SK-N-SH treated with all-trans-retinoic acid at 6 μM for 48 hours (cell line): ENCODE data around the gene ZBTB7C.

Experiments
- ATAC-seq: fragments of 200-7000 bp; cut with Tn5 transposase; 3 replicates; pipeline ENCODE4 v1.9.1; 2020; ENCODE audit warnings: mild to moderate bottlenecking, moderate library complexity
- ARNTL ChIP-seq: fragments of 450-650 bp; formaldehyde crosslinking; IDR thresholded peaks from 2 replicates; pipeline ENCODE4 v1.5.0; 2020; ENCODE audit warnings: low read depth, mild to moderate bottlenecking, moderate library complexity, borderline replicate concordance
- CSDC2 ChIP-seq: fragments of 250-450 bp; sonication (Bioruptor Pico); IDR thresholded peaks from 2 replicates; pipeline ENCODE4 v1.5.0; 2020; ENCODE audit warnings: mild to moderate bottlenecking, moderate library complexity
- CSRNP3 ChIP-seq: fragments of 250-450 bp; sonication (Bioruptor Pico); IDR thresholded peaks from 2 replicates; pipeline ENCODE4 v1.5.1; 2021; ENCODE audit warnings: mild to moderate bottlenecking, moderate library complexity
- ESRRG ChIP-seq: fragments of 250-450 bp; sonication (Bioruptor Pico); IDR thresholded peaks from 2 replicates; pipeline ENCODE4 v1.6.1; 2021; ENCODE audit warnings: mild to moderate bottlenecking
- ISL1 ChIP-seq: fragments of 250-450 bp; sonication (Bioruptor Pico); IDR thresholded peaks from 2 replicates; pipeline ENCODE4 v2.1.2; 2022; ENCODE audit warnings: mild to moderate bottlenecking, moderate library complexity
- OSR1 ChIP-seq: fragments of 250-450 bp; sonication (Bioruptor Pico); IDR thresholded peaks from 2 replicates; pipeline ENCODE4 v1.8.0; 2022; ENCODE audit warnings: moderate library complexity, mild to moderate bottlenecking, inconsistent platforms
- PPARA ChIP-seq: fragments of 250-450 bp; sonication (Bioruptor Pico); IDR thresholded peaks from 2 replicates; pipeline ENCODE4 v1.5.0; 2020; ENCODE audit warnings: mild to moderate bottlenecking, borderline replicate concordance
- RARB ChIP-seq: fragments of 250-450 bp; sonication (Bioruptor Pico); IDR thresholded peaks from 2 replicates; pipeline ENCODE4 v1.8.0; 2021; ENCODE audit warnings: mild to moderate bottlenecking, moderate library complexity
- SNAI2 ChIP-seq: fragments of 250-450 bp; sonication (Bioruptor Pico); IDR thresholded peaks from 2 replicates; pipeline ENCODE4 v1.5.0; 2020; ENCODE audit warnings: mild to moderate bottlenecking, moderate library complexity
- TCF4 ChIP-seq: fragments of 250-450 bp; sonication (Bioruptor Pico); IDR thresholded peaks from 2 replicates; pipeline ENCODE4 v1.8.0; 2021; ENCODE audit warnings: mild to moderate bottlenecking, moderate library complexity, borderline replicate concordance
- TOX ChIP-seq: fragments of 250-450 bp; sonication (Bioruptor Pico); IDR thresholded peaks from 2 replicates; pipeline ENCODE4 v1.8.0; 2021; ENCODE audit warnings: mild to moderate bottlenecking, moderate library complexity, borderline replicate concordance
- ZC3H10 ChIP-seq: fragments of 250-450 bp; sonication (Bioruptor Pico); IDR thresholded peaks from 2 replicates; pipeline ENCODE4 v1.5.1; 2021; ENCODE audit warnings: mild to moderate bottlenecking, moderate library complexity
- ZFP3 ChIP-seq: fragments of 250-450 bp; sonication (Bioruptor Pico); IDR thresholded peaks from 2 replicates; pipeline ENCODE4 v1.5.0; 2020; ENCODE audit warnings: mild to moderate bottlenecking, moderate library complexity
- ZFP30 ChIP-seq: fragments of 450-650 bp; formaldehyde crosslinking; IDR thresholded peaks from 2 replicates; pipeline ENCODE4 v1.5.0; 2022; ENCODE audit warnings: mild to moderate bottlenecking, moderate library complexity
- ZNF565 ChIP-seq: fragments of 450-650 bp; formaldehyde crosslinking; conservative IDR thresholded peaks from 2 replicates; pipeline ENCODE4 v1.5.0; 2020; ENCODE audit warnings: low read depth, mild to moderate bottlenecking, moderate library complexity
- ZNF70 ChIP-seq: fragments of 450-650 bp; formaldehyde crosslinking; IDR thresholded peaks from 2 replicates; pipeline ENCODE4 v1.5.0; 2020; ENCODE audit warnings: mild to moderate bottlenecking, moderate library complexity
- ZNF8 ChIP-seq: fragments of 450-650 bp; formaldehyde crosslinking; IDR thresholded peaks from 2 replicates; pipeline ENCODE4 v1.5.0; 2020; ENCODE audit warnings: mild to moderate bottlenecking, moderate library complexity
- TF ChIP-seq, protein P1 (sequence below): fragments of 250-450 bp; sonication (Bioruptor Pico); IDR thresholded peaks from 2 replicates; pipeline ENCODE4 v1.5.0; 2020; ENCODE audit warnings: mild to moderate bottlenecking, moderate library complexity
- TF ChIP-seq, protein P2 (sequence below): fragments of 250-450 bp; sonication (Bioruptor Pico); IDR thresholded peaks from 2 replicates; pipeline ENCODE4 v1.5.1; 2020; ENCODE audit warnings: low read depth, mild to moderate bottlenecking, moderate library complexity
- TF ChIP-seq, protein P3 (sequence below): fragments of 250-450 bp; sonication (Bioruptor Pico); IDR thresholded peaks from 2 replicates; pipeline ENCODE4 v1.8.0; 2020; ENCODE audit warnings: mild to moderate bottlenecking, moderate library complexity, borderline replicate concordance

The ZBTB7C gene

DNA sequence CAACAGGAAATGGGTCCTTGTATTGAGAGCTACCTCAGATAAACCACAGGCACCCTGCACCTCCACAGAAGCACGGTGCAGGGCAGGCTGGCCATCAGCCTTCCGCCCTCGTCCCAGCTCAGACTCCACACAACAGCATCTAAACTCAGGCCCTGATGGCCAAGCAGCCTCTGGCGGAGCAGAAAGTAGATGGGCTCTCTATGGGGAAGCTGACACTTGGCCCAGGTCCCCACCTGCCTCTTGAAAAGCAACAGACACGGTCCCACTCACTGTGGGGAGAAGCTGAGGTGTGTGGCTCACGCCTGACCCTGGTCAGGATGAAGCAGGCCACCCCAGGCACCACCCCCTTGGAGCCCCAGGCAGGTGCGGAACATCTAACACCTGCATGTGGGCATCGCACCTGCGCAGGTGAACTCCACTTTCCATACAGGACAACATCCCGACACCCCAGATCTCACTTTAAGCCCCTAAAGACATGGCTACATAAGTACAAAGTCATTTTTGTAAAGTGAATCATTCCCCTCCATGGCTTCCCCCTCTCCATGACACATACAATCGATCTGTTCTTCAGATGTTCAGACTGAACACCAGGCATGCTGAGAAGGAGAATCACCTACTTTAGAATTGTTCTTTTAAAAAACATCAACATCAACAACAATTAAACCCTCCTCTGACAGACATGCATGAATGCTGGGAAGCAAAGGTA is 208.4 kb downstream of the ZBTB7C start:
- TF ChIP-seq ISL1: no peak
- no peak for TF ChIP-seq ARNTL
- no peak for TF ChIP-seq PPARA (CRISPR knock-in tag)
- TF ChIP-seq, protein P1, sequence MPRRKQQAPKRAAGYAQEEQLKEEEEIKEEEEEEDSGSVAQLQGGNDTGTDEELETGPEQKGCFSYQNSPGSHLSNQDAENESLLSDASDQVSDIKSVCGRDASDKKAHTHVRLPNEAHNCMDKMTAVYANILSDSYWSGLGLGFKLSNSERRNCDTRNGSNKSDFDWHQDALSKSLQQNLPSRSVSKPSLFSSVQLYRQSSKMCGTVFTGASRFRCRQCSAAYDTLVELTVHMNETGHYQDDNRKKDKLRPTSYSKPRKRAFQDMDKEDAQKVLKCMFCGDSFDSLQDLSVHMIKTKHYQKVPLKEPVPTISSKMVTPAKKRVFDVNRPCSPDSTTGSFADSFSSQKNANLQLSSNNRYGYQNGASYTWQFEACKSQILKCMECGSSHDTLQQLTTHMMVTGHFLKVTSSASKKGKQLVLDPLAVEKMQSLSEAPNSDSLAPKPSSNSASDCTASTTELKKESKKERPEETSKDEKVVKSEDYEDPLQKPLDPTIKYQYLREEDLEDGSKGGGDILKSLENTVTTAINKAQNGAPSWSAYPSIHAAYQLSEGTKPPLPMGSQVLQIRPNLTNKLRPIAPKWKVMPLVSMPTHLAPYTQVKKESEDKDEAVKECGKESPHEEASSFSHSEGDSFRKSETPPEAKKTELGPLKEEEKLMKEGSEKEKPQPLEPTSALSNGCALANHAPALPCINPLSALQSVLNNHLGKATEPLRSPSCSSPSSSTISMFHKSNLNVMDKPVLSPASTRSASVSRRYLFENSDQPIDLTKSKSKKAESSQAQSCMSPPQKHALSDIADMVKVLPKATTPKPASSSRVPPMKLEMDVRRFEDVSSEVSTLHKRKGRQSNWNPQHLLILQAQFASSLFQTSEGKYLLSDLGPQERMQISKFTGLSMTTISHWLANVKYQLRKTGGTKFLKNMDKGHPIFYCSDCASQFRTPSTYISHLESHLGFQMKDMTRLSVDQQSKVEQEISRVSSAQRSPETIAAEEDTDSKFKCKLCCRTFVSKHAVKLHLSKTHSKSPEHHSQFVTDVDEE (CRISPR knock-in tag): no peak
- no peak for TF ChIP-seq ZFP3
- TF ChIP-seq, protein P2, sequence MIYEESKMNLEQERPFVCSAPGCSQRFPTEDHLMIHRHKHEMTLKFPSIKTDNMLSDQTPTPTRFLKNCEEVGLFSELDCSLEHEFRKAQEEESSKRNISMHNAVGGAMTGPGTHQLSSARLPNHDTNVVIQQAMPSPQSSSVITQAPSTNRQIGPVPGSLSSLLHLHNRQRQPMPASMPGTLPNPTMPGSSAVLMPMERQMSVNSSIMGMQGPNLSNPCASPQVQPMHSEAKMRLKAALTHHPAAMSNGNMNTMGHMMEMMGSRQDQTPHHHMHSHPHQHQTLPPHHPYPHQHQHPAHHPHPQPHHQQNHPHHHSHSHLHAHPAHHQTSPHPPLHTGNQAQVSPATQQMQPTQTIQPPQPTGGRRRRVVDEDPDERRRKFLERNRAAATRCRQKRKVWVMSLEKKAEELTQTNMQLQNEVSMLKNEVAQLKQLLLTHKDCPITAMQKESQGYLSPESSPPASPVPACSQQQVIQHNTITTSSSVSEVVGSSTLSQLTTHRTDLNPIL (CRISPR knock-in tag): no peak
- TF ChIP-seq ZNF70 (CRISPR knock-in tag): no peak
- no peak for TF ChIP-seq TCF4 (CRISPR knock-in tag)
- no peak for TF ChIP-seq ZNF565 (CRISPR knock-in tag)
- TF ChIP-seq CSRNP3 (CRISPR knock-in tag): no peak
- no peak for TF ChIP-seq CSDC2 (CRISPR knock-in tag)
- TF ChIP-seq ZC3H10 (CRISPR knock-in tag): no peak
- no peak for TF ChIP-seq OSR1 (CRISPR knock-in tag)
- no peak for TF ChIP-seq ZNF8
- no peak for TF ChIP-seq ZFP30 (CRISPR knock-in tag)
- TF ChIP-seq RARB (CRISPR knock-in tag): no peak
- no peak for TF ChIP-seq TOX (CRISPR knock-in tag)
- TF ChIP-seq, protein P3, sequence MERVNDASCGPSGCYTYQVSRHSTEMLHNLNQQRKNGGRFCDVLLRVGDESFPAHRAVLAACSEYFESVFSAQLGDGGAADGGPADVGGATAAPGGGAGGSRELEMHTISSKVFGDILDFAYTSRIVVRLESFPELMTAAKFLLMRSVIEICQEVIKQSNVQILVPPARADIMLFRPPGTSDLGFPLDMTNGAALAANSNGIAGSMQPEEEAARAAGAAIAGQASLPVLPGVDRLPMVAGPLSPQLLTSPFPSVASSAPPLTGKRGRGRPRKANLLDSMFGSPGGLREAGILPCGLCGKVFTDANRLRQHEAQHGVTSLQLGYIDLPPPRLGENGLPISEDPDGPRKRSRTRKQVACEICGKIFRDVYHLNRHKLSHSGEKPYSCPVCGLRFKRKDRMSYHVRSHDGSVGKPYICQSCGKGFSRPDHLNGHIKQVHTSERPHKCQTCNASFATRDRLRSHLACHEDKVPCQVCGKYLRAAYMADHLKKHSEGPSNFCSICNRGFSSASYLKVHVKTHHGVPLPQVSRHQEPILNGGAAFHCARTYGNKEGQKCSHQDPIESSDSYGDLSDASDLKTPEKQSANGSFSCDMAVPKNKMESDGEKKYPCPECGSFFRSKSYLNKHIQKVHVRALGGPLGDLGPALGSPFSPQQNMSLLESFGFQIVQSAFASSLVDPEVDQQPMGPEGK (CRISPR knock-in tag): no peak
- no peak for TF ChIP-seq ESRRG (CRISPR knock-in tag)
- no peak for ATAC-seq

DNA sequence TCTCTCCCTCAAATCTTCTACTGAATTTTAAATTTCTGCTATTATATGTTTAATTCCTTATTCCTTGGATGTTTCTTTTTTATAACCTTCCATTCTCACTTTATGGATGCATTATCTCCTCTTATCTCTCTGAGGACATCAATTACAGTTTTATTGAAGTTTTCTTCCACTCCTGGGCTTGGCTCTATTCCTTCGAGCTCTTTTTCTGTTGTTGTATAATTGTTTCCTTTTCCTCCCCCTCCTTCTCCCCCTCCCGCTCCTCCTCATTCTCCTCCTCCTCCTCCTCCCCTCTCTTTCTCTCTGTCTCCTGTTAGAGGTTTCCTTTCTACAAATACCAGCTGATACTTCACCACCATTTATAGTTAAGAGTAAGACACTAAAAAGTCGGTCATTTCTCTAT is 209.8 kb downstream of the ZBTB7C start:
- no peak for TF ChIP-seq TOX (CRISPR knock-in tag)
- no peak for TF ChIP-seq CSDC2 (CRISPR knock-in tag)
- TF ChIP-seq, protein P1 (CRISPR knock-in tag): no peak
- no peak for TF ChIP-seq ISL1
- TF ChIP-seq, protein P2 (CRISPR knock-in tag): no peak
- no peak for TF ChIP-seq ZNF8
- no peak for TF ChIP-seq ZNF70 (CRISPR knock-in tag)
- no peak for TF ChIP-seq ESRRG (CRISPR knock-in tag)
- no peak for TF ChIP-seq ZFP3
- no peak for TF ChIP-seq SNAI2 (CRISPR knock-in tag)

More for the DNA sequence above, 209.8 kb downstream of the ZBTB7C start:
- no peak for ATAC-seq
